HS-5 (cell line): ENCODE data around the gene TOLLIP.
"Not testable (repeated sequence)": the region's sequence is repeated elsewhere in the genome, so short reads cannot be mapped to it uniquely, and the experiment has no call there.

Experiments
- DNase-seq: peaks from one replicate; pipeline ENCODE4 v3.0.0-alpha.2; 2012; ENCODE audit warnings: low read depth

The TOLLIP gene

DNA sequence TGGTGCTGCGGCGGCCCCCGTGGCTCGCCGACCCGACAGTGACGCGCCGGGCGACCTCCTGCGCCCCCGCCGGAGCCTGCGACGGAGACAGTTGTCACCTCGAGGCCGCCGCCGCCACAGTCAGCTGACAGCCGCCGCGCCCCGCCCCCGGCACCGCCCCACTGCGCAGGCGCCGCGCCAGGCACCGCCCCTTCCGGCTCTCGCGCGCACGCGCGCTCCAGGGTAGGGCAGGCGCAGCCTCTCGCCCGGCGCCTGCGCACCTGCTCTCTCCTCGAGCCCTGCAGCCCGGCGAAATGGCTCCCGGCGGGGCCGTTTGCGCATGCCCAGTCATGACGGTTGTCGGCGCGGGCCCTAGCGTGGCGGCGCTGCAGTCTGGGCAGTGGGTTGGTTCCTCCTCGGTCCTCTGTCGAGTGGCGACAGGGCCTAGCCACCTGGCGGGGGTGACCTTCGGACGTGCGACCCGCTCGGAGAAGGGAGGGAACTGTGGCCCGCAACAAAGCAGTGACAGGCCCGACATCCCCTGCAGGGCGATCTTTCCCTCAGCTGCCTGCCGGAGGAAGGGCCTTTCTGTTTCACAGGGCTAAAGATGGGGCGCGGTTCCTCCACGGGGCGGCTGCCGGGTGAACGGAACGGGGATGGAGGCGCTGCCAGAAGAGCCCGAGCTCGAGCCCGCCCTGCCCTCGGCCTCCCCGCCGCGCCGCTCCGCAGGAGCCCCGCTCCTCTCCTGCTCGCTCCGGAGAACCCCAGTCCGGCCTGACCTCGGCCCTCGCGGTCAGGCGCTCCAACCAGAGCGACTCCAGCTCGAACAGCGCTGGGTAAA is at the start of gene TOLLIP:
TOLLIP (minus strand) TSS at position 135 of the 820 bp plus-strand sequence; CDS start at position 1, 134 bp downstream.
- DNase-seq = peak; percentile 67

DNA sequence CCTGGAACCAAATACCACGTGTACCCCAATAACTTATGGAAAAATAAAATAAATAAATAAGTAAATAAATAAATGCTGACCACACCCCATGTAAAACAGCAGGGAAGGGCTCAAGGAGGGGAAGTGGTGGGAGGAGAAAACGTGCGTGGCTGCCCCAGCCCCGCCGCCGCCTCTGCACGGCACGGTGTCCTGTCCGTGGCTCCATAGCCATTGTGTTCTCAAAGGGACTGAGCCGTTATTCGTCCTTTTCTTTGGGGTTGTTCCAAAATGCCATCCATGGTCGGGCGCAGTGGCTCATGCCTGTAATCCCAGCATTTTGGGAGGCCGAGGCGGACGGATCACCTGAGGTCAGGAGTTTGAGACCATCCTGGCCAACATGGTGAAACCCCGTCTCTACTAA is 49.5 kb upstream of the TOLLIP start:
- DNase-seq = not testable (repeated sequence)

DNA sequence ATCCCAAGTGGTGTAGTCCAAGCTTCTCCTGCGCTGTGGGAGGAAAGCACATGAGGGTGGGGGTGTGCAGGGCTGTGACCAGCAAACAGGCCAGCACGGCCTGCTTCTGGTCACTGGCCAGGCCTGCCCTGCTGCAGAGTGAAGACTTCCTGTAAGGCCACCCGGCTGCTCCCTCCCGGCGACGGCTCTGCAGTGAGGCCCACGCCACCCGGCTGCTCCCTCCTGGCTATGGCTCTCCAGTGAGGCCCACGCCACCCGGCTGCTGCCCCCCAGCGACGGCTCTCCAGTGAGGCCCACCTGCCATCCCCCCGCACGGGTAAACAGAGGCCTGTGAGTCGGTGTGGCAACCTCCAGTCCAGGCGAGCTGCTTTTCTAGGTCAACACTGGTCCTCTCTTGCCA is 48.9 kb upstream of the TOLLIP start:
- DNase-seq = no peak

DNA sequence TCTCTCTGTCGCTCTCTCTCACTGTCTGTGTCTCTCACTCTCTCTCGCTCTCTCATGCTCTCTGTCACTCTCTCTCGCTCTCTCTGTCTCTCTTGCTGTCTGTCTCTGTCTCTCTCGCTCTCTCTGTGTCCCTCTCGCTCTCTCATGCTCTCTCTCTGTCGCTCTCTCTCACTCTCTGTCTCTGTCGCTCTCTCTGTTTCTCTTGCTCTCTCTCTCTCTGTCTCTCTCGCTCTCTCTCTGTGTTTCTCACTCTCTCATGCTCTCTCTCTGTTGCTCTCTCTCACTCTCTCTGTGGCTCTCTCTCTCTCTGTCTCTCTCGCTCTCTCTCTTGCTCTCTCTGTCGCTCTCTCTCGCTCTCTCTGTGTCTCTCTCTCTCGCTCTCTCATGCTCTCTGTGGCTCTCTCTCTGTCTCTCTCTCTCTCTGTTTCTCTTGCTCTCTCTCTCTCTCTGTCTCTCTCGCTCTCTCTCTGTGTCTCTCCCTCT is 47.1 kb upstream of the TOLLIP start:
- no peak for DNase-seq

DNA sequence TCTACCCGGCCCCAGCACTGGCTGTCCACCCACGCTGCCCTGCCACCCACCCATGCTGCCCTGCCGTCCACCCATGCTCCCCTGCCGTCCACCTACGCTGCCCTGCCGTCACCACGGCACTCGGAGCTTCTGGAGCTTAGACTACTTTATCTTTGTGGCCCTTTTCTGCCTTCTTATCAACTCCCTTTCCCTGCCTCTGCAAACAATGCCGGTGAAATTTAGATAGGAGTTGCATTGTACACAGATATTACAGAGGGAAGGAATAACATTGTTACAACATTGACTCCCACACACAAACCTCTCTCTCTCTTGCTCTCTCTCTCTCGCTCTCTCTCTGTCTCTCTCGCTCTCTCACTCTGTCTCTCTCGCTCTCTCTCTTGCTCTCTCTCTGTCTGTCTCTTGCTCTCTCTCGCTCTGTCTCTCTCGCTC is 46.6 kb upstream of the TOLLIP start:
- DNase-seq = no peak

DNA sequence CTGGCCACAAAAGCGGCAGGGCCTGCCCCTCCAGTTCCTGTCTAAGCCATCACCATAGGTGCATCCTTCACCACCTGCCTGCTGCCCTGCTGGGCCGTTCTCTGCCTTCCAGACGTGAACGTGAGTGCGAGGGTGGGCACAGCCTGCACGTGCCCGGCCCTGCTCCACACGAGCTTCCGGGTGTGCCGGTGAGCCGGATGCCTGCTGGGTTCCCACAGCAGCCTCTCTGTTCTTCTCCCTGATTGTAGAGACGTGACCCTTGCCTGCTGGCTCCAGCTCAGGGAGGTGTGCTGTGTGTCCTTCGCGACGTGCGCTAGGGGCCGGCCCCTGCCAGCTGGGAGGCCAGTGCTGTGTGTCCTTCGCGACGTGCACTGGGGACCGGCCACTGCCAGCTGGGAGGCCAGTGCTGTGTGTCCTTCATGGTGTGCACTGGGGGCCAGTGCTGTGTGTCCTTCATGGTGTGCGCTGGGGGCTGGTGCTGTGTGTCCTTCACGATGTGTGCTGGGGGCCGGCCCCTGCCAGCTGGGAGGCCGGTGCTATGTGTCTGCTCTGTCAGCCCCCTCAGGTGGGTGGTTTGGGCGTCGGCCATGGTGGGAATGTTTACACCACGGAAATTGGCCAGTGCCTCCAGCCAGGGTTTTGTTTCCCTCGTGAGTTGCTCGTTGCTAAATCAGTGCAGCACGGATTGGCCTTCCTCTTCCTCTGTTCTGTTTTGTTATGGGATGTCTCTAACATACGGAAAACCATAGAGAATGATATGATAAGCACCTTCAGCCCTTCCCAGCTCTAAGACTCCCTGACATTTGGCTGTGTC is 44.9 kb upstream of the TOLLIP start:
- no peak for DNase-seq

DNA sequence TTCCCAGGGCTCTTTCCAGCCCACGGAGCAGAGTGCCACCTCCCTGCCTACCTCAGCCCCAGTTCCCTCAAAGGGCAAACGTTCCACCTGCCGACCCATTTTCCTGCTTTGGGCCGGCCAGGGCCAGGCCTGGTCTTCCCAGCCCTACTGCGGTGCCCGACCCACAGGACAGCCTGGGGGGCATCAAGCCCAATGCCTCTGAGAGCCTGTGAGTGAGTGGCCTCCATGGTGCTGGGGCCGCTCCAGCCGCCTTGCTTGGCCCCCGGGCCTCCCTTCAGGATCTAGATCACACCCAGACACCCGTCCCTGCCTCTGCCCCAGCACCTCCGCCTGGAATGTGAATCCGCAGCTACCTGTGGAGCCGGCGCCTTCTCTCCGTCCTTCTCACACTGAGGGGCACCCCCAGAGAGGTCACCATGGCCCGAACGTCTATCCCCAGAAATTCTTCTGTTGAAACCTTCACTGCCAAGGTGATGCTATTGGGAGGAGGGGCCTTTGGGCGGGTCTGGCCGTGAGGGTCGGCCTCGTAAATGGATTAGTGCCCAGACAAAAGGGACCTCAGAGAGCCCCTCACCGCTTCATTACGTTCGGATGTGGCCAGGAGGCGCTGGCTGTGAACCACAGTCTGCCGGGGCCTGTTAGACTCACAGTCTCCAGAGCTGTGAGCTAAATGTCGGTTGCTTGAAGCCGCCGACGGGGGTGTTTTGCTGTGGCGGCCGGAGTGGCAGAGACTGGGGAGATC is 44.1 kb upstream of the TOLLIP start:
- no peak for DNase-seq

DNA sequence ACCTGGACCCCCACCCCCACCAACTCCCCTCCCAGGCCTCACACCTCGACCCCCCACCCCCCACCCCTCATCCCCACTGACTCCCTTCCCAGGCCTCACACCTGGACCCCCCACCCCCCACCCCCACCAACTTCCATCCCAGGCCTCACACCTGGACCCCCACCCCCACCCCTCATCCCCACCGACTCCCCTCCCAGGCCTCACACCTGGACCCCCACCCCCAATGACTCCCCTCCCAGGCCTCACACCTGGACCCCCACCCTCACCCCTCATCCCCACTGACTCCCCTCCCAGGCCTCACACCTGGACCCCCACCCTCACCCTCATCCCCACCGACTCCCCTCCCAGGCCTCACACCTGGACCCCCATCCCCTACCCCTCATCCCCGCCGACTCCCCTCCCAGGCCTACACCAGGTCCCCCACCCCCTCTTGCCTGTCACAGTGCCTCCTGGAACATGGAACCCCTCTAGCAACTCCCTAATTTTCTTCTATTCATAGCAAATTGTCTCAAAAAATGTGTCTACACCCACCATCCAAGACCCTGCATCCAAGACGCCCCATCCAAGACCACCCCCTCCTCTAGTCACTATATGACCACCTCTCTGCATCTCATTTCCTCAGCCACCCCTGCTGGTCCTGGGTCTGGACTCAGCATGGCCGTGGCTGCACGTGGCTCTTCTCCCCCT is 43.4 kb upstream of the TOLLIP start:
- DNase-seq = no peak

DNA sequence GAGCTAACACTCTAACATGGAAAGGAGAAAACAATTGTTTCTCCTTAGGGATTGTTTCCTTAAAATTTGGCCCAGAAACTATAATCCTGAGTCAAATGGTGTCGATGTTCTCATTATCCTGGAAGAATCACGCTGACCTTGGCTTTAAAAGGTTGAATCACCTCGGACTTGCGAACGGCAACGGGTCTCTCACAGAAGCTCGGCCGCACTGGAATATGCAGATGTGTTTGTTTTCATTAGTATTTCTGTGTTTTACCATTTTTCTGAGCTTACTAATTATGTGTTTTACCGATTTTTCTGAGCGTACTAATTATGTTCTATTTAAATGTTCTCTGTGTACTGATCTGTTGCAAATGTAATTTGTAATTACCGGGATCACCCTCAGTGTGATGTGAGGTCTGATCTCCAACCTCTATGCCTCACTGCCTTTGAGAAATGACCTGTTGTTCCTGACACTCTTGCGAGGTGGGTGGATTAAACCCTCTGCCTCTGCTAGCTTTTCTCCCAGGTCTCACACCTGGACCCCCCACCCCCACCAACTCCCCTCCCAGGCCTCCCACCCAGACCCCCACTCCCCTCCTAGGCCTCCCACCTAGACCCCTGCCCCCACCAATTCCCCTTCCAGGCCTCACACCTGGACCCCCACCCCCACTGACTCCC is 42.0 kb upstream of the TOLLIP start:
- DNase-seq = no peak

DNA sequence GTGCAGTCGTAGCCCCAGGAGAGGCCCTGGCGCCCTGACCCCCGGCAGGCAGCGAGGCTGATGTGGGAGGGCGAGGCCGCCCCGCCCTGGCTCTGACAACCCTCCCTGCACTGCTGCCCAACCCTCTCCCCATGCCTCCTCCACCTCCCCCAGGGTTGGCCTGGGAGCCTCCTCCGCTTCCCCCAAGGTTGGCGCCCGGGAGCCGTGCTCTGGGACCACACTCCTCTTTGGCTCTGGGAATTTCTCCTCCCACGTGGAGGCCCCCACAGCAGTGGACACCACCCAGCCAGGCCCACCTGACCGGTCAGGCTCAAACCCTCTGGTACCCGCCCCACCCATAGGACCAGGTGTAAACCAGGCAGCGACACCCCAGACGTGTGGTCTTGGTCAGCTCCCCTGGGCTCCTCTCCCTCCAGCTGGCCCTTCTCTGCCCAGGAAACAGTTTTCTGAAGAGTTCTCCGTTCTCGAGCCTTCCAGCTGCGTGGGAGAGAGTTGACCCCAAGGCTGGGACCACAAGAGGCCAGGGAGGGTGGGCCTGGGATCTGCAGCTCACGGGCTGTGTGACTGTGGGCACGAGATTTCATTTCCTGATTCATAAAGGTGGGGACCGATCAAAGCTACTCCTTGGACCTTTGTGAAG is 40.8 kb upstream of the TOLLIP start:
- no peak for DNase-seq

DNA sequence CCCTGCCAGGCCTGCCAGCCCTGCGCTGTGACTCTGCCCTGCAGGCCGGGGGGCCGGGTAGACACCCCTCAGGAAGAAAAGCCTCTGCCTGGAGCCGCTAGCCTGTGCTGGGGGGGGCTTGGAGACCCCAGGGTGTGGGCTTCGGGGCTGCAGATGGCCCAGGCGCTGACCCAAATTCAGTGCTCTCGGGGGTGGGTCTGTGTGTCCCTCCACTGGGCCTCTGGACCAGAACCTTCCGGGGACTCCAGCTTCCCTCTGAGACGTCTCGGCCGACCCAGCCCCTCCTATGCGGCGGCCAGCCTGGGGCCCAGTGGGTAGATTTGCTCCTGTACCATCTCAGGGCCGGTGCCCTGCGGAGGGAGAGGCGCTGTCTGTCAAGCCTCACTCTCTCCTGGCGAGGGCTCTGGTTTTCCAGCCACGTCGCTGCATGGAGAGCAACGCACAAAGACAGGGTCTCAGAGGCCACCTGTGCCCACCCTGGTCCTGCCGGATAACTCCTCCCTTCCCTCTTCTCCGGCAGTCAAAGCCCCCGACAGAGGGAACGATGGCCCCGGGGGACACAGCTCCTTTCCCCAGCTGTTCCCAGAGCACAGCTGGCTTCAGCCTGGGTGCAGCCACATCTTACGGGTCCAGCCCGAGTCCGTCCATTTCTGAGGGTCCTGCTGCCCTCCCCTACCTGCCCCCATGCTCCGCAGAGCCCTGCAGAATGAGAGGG is 40.1 kb upstream of the TOLLIP start:
- DNase-seq = no peak

DNA sequence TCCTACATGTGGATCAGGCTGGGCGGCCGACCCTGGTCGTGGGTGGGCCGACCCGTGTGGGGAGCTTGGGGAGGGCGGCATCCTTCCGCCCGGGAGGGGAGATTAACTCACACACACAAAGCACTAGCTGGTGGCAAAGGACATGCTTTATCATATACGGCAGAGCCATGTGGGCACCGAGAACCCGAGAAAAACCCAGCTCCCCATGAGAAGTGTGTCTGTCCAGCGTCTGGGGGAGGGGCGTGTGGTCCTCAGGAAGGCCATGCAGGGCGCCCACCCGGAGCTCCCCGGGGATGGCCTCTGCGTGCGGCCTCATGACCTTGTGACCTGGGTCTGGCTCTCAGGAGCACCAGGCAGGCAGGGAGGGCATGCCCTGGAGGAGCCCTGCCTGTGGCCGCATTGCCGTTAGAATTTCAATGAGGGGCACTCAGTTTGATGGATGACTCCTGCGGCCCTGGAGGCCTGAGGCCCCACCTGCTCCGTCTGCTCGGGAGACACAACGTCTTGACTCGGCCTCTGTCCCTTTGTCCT is 39.4 kb upstream of the TOLLIP start:
- DNase-seq = no peak

DNA sequence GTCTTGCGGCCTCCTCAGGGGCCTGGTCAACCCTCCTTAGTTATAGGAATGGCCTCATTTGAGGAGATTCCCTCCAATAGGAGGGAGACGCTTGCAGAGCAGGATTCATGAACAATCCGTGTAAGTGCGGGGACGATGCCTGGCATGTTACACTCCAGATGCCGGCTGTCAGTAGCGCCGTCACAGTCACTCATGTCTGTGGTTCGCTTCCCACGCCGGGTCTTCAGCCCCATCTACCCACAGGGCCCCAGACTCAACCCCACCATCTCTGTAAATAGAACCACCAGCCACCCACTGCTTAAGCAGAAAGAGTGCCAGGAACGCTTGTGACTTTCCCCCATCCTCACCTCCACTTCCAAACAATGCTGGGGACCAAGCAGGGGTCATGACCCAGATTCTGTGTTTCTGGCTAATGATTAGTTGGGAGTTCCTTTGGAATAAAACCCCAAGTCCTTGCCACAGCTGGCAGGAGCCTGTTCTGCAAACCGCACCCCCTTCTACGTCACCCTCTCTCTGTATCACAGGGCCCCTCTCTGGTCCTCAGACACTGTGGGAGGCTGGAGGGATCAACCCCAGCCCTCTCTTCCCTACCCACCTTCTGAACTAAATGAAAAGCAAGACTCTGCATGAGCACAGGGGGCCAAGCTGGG is 38.8 kb upstream of the TOLLIP start:
- no peak for DNase-seq

DNA sequence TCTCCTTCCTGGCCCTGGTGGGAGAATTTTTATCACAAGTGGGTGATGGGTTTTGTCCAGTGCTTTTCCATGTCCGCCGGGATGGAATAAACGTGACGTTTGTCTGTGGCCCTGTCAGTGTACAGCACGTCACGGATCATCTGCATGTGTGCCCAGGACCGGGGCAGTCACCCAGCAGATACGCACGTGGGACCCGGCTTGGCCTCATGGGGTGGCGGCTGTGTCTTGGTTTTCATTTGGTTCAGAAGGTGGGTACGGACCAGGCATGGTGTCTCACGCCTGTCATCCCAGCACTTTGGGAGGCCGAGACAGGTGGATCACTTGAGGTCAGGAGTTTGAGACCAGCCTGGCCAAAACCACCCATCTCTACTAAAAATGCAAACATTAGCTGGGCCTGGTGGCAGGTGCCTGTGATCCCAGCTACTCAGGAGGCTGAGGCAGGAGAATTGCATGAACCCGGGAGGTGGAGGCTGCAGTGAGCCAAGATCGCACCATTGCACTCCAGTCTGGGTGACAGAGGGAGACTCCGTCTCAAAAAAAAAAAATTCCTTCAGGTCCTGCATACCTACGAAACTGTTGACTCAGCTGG is 38.1 kb upstream of the TOLLIP start:
- not testable (repeated sequence) for DNase-seq

DNA sequence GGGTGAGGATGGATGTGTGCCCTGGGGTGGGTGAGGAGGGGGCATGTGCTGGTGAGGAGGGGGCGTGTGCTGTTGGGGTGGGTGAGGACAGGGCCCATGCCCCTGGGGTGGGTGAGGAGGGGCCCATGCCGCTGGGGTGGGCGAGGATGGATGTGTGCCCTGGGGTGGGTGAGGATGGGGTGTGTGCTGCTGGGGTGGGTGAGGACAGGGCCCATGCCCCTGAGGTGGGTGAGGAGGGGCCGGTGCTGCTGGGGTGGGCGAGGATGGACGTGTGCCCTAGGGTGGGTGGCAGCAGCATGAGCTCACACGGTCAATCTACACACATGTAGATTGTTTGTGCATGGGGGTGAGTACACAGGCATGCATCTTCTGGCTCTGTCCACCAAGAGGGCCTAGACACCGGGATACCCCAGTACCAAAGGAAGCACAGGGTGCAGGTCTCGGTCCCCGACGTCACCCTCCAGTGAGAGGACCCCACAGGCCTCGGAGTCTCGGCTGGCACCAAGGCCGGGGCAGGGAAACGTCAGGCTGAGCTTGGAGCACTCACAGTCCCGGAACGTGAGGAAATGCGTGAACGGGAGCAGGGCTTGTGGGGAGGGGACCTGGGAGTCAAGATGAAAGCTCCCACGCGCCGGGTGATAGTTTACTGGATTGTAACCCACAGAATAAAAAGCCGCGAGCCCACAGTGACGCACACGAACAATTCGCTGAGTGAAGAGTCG is 37.4 kb upstream of the TOLLIP start:
- no peak for DNase-seq

DNA sequence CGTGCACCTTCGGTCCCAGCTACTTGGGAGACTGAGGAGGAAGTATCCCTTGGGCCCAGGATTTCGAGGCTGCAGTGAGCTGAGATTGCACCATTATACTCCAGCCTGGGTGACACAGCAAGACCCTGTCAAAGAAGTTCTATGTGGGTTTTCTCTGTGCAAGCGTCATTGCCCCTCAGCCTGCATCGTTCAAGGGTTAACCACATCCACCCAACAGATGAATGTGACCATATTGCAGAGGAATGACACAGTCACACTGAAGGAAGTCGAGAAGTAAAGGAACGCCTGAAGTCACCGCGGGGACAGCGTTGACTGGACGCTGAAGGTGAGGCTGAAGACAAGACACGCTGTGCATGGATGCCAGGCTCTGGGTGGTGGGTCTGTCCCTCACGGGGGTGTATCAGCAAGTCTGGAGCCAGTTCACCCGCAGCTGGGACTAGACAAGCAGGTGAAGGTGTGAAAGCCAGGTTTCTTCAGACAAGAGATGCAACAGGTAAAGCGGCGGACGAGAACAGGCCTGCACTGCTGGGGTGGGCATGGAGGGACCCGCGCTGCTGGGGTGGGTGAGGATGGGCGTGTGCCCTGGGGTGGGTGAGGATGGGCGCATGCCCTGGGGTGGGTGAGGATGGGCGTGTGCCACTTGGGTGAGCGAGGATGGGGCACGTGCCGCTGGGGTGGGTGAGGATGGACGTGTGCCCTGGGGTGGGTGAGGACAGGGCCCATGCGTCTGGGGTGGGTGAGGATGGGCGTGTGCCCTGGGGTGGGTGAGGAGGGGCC is 36.5 kb upstream of the TOLLIP start:
- DNase-seq = no peak

DNA sequence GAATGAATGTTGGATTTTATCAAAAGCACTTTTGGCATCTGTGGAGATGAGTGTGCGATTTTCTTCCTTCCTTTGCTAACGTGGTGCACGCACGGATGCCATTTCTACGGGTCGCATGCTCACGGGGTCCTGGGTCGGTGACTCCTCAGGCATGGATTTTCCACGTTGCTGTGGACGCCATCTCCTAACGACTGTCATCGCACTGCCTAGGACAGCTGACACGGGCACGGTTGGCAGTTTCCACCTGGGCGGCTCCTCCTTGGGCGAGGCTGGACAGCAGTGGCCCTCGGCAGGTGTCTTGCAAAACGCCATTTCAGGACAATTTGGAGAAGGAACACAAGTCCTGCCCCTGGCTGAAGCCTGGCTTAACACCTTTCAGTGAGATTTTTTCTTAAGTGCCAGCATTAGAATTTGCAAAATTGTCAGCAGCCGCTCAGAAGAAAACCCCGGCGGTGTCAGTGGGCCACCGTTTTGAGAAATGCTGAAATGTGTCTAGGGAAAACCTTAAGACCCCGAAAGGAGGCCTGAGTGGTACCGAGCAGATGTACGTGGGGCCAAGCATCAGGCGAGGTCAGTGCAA is 34.7 kb upstream of the TOLLIP start:
- no peak for DNase-seq
